Frontal cortex (tissue), 4 donors: Measurements from ENCODE around the gene GDPD4. TPM values are rescaled to one million over a fixed set of nuclear protein-coding genes. Genes with fewer than 3 reads are reported as not detected.

ENCODE experiments used
- DNase-seq, 2 donors: peaks; one replicate each; pipeline ENCODE4 v3.0.0; 2012; ENCODE audit warnings: low spot score in 2 of 2
- FAIRE-seq: peaks from 2 replicates; lab custom pipeline; 2012; peaks lifted over from hg19 to GRCh38; lab: Jason Lieb, UNC
- total RNA-seq: library from RNA; depleted of rRNA; stranded (reverse); fragments of >200 nt; gene quantifications from one replicate; pipeline ENCODE4 v1.2.3, GENCODE V29; 2014
- donor health status: control.
- donor health status: control.
- donor health status: control.

The GDPD4 gene
- total RNA-seq, 1 donor from 2014 or later, result not detected

- FAIRE-seq (no peak), DNase-seq (no peak)
Measured at GRCh38 chr11:77195071-77195755, 106.3 kb downstream of the GDPD4 start.

GRCh38 chr11:77193911-77194830 is 107.3 kb downstream of the GDPD4 start:
- FAIRE-seq (no peak), DNase-seq (no peak)

- FAIRE-seq (no peak), DNase-seq (no peak)
Measured at GRCh38 chr11:77193167-77193566, 108.3 kb downstream of the GDPD4 start.

GRCh38 chr11:77191823-77192495 is 109.5 kb downstream of the GDPD4 start:
- FAIRE-seq (no peak), DNase-seq (no peak)

GRCh38 chr11:77191429-77191822 is 110.1 kb downstream of the GDPD4 start:
- FAIRE-seq, result no peak
- peak in 1 of 2 donors; percentile 42 for DNase-seq

- DNase-seq (no peak), FAIRE-seq (no peak)
Measured at GRCh38 chr11:77190331-77191075, 111.0 kb downstream of the GDPD4 start.

- DNase-seq (no peak), FAIRE-seq (no peak)
Measured at GRCh38 chr11:77189588-77190210, 111.8 kb downstream of the GDPD4 start.

- FAIRE-seq, result no peak
- DNase-seq, result no peak
Measured at GRCh38 chr11:77188633-77189491, 112.6 kb downstream of the GDPD4 start.

GRCh38 chr11:77187776-77188632 is 113.5 kb downstream of the GDPD4 start:
- DNase-seq (peak; percentile 77 to 87), FAIRE-seq (peak; percentile 82)

- FAIRE-seq (no peak), DNase-seq (no peak)
Measured at GRCh38 chr11:77187111-77187750, 114.3 kb downstream of the GDPD4 start.

GRCh38 chr11:77186302-77186701 is 115.2 kb downstream of the GDPD4 start:
- no peak for FAIRE-seq

GRCh38 chr11:77184136-77184860 is 117.2 kb downstream of the GDPD4 start:
- DNase-seq (no peak), FAIRE-seq (no peak)

More at GRCh38 chr11:77186302-77186701, 115.2 kb downstream of the GDPD4 start:
- no peak for DNase-seq

- FAIRE-seq, result no peak
- DNase-seq, result peak; percentile 47 to 49
Measured at GRCh38 chr11:77183431-77183984, 118.0 kb downstream of the GDPD4 start.

GRCh38 chr11:77182542-77183430 is 118.7 kb downstream of the GDPD4 start:
- DNase-seq (no peak), FAIRE-seq (no peak)
